HG03354 (cell line): ENCODE measurements around the gene PRR5L.

Experiments used
- ATAC-seq: cut with Tn5 transposase; IDR thresholded peaks from one replicate; pipeline ENCODE4 v1.9.1; 2021; ENCODE audit warnings: mild to moderate bottlenecking; ENCODE audit not compliant: unreplicated experiment, poor library complexity, severe bottlenecking

The PRR5L gene

DNA sequence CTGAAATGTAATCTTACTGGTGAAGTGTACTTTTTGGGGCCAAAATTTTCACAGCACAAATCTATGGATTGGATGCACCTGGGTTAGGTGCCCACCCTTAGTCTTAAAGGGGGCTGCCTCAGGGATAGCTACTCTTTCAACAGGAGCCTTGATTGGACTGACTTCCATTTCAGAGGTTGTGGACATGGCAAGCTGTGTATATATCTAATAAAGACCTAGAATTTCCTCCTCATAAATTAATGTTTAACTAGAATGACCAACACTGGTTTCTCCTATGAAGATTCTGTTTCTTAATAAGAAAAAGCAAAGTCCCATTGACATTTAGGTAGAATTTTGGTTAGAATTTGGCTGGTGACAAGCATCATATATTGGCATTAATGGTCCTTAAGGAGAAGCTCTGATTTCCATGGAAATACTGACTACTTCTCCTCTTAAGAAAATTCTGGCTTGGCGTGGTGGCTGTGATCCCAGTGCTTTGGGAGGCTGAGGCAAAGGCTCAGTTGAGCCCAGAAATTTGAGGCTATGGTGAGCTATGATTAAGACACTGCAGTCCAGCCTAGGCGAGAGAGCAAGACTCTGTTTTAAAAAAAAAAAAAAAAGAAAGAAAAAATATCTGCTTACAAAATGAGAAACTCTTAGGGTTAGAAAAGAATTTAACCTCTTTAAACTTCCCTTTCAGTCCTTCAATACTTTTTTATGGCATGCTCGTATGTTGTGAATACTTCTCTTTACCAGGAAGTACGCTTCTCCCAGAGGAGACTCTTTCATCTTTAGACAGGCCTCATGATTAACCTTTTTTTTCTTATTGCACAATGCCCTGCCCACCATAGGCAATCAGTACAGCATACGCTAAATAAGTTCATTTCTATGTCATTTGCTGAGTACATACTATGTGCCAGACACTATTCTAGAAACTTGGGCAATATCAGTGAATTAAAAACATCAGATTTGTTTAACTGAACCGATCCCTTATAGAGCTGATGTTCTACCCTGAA, 77.2 kb downstream of the PRR5L start:
- no peak for ATAC-seq

DNA sequence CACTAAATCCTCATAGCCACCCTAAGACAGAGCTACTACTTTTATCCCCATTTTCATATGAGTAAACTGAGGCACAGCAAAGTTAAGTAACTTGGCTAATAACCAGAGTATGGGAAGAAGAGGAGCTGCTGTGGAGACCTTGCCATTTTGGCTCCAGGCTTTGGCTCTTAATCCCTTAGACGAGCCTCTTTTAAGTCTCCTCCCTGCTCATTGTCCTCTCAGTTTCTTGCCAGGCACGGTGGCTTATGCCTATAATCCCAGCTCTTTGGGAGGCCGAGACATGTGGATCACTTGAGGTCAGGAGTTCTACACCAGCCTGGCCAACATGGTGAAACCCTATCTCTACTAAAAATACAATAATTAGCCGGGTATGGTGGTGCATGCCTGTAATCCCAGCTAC, 78.6 kb downstream of the PRR5L start:
- ATAC-seq = no peak

- ATAC-seq = no peak
Observed at GRCh38 chr11:36375353-36376008, 79.4 kb downstream of the PRR5L start.

- ATAC-seq = no peak
Observed at GRCh38 chr11:36376009-36376887, 80.2 kb downstream of the PRR5L start.

- ATAC-seq = peak; percentile 67
Observed at GRCh38 chr11:36376888-36377758, 81.0 kb downstream of the PRR5L start.

DNA sequence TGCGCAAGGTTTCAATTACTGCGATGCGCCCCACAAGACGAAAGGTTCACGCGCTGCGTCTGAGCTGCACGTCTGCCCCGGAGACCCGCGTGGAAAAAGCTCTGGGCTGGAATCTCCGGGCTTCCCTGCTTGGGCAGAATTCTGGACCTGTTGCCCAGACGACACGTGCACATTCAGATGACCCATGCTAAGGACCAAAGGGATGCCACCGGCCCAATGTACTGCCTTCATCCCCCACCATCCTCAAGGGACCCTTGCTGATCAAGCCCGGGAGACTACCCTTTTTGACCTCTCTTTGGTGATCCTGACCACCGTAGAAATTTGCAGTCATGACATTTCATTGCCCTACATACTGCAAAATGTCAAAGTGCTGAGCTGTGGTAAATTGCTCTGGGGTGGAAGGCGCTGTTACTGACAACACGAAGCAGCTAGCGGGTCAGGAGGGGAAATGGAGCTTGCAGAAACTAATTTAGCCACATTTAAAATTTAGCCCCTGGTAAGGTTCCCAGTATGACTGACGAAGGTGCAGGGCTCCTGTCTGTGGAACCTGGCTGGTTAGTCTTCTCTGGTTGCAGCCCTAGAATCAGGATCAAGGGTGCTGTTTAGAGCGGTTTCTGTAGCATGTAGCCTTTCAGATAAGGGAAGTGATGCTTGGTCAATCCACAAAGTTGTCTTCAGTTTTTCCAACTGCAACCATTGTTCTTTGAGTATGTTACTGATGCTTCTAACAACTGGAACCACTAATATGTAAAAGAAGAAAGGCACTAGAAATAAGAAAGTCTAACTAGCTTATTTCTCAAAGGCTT, 81.9 kb downstream of the PRR5L start:
- ATAC-seq = peak; percentile 19

- no peak for ATAC-seq
Observed at GRCh38 chr11:36379653-36380052, 83.6 kb downstream of the PRR5L start.

DNA sequence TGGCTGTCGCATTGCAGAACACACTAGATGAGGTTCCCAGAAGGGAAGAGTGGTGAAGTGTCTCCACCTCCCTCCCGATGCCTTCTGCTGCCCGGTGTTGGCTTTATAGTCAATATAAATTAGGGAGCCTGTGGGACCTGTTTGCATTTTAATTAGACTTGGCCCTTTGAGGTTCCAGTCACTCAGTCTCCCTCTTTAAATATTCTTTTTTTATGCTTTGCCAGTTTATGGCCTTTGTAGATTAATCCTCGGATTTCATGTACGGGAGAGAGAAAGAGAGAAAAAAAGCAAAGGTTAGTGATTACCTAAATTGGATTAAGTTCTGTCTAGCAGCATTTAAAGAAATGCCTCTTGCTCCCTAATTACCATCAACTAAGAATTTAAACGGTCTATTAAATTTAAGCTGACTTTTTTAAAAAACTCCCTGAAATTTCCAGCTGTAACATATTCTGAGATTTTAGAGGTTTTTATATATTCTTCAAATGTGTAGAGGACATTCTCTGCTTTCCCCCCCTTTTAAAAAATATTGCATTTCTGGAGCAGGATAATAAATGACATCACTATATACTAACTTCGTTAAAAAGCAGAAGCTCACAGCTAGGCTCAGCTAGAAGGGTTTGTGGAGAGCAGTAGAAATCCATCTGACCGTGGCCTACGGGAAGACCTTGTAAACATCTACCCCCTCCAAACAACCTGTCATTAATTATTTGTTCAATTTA, 84.4 kb downstream of the PRR5L start:
- ATAC-seq = no peak

GRCh38 chr11:36381015-36381360, 84.9 kb downstream of the PRR5L start:
- no peak for ATAC-seq

GRCh38 chr11:36383195-36383594, 87.1 kb downstream of the PRR5L start:
- no peak for ATAC-seq

GRCh38 chr11:36385121-36385970, 89.3 kb downstream of the PRR5L start:
- no peak for ATAC-seq

- ATAC-seq = no peak
Observed at GRCh38 chr11:36386411-36386810, 90.3 kb downstream of the PRR5L start.

- ATAC-seq = no peak
Observed at GRCh38 chr11:36388071-36388470, 92.0 kb downstream of the PRR5L start.

DNA sequence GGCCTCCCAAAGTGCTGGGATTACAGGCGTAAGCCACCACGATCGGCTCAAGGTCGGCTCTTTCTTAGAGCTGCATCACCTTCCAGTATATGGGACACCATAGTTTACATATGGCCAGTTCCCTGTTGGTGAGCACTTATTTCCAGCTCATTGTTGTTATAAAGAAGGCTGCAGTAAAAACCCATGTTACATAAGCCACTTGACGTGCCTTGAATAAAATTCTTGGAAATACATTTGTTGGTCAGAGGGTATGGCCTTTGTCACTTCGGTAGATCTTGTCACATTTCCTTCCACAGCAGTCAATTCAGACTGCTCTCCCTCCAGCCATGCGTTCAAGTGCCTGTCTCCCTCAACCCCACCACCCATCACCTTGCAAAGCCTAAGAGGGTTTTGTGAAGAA, 92.9 kb downstream of the PRR5L start:
- ATAC-seq = no peak

DNA sequence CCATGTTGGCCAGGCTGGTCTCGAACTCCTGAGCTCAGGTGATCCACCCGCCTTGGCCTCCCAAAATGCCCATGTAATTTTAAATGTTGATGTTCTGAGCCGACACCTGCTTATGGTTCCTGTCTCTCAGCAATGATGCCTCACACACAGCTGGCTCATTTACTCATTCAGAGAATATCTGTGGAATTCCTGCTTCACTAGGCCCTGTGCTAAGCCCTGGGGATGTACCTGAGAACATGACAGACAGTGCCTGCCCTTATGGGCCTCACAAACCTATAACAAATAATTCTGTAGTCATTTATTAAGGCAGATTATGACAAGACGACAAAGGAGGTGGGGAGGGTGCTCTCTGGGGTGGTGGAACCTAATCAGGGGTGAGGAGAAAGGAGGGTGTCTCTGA, 93.7 kb downstream of the PRR5L start:
- no peak for ATAC-seq

DNA sequence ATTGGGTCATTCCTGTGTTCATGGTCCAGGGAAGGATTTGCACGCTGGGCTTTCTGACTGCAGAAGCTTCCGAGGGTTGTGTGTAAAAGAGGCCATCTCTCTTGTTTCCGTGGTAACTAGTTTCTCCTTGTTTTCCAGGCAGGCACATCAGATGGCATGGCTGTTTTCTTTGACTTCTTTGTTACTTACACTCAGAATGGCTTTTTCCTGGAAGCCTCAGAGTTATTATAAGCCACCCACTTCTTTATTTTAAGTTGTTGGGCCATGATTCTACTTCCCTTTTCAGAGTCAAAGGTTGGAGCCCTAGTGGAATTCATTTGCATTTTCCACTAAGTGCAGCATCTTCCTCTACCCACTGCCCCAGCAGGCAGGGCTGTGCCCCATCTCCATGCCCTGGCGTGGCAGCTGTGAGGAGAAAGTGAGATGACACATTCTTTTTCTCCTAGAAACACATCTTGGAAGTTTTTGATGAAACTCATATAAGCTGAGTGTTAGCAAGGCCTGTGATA, 94.9 kb downstream of the PRR5L start:
- ATAC-seq = no peak

- ATAC-seq = no peak
Observed at GRCh38 chr11:36392196-36392595, 96.1 kb downstream of the PRR5L start.
